CD8-positive, alpha-beta memory T cell (primary cell): ENCODE measurements around the gene DACT2. TPM values are rescaled to one million over a fixed set of nuclear protein-coding genes. Genes with fewer than 3 reads are reported as not detected.

Experiments
- CTCF ChIA-PET: fragments of 350-600 bp; sonication (Branson Sonifier 250); formaldehyde crosslinking; loops from one replicate; lab custom pipeline; 2021; ENCODE audit warnings: antibody characterized with exemption; lab: Charles Lee
- POLR2A ChIA-PET: fragments of 350-600 bp; sonication (Branson Sonifier 250); formaldehyde crosslinking; loops from one replicate; lab custom pipeline; 2021; ENCODE audit warnings: antibody characterized with exemption; lab: Charles Lee
- DNase-seq, 5 donors: peaks; one replicate each; pipeline versions ENCODE4 v3.0.0 to v3.0.0-alpha.2; 2020 to 2022; ENCODE audit warnings: mixed read lengths in 1 of 5
- H3K27ac ChIP-seq: one replicate; pipeline ENCODE4 v1.7.0; 2013; ENCODE audit warnings: low read depth, mild to moderate bottlenecking, low read length, moderate library complexity
- H3K27me3 ChIP-seq: 2 replicates; pipeline ENCODE4 v1.7.0; 2013; ENCODE audit warnings: low read length, mild to moderate bottlenecking; ENCODE audit not compliant: insufficient read depth, poor library complexity, severe bottlenecking
- H3K36me3 ChIP-seq: 2 replicates; pipeline ENCODE4 v1.7.0; 2013; ENCODE audit warnings: mild to moderate bottlenecking, low read length, moderate library complexity; ENCODE audit not compliant: insufficient read depth
- H3K4me1 ChIP-seq: 2 replicates; pipeline ENCODE4 v1.7.0; 2013; ENCODE audit warnings: mild to moderate bottlenecking, low read length, moderate library complexity; ENCODE audit not compliant: insufficient read depth
- H3K4me3 ChIP-seq: 2 replicates; pipeline ENCODE4 v1.7.0; 2013; ENCODE audit warnings: mild to moderate bottlenecking, low read length
- H3K9me3 ChIP-seq: 2 replicates; pipeline ENCODE4 v1.7.0; 2013; ENCODE audit warnings: mild to moderate bottlenecking, low read length
- H3K27ac Mint-ChIP-seq, 8 donors: one replicate each; pipeline ENCODE4 v1.8.0; 2020 to 2021; ENCODE audit warnings: mixed read lengths in 8 of 8, mild to moderate bottlenecking in 6 of 8, inconsistent platforms in 3 of 8, moderate library complexity in 3 of 8
- H3K27me3 Mint-ChIP-seq, 2 donors: one replicate each; pipeline ENCODE4 v1.8.0; 2020 to 2021; ENCODE audit warnings: mixed read lengths in 2 of 2, mild to moderate bottlenecking in 1 of 2, moderate library complexity in 1 of 2
- H3K36me3 Mint-ChIP-seq, 3 donors: one replicate each; pipeline ENCODE4 v1.8.0; 2020 to 2021; ENCODE audit warnings: mixed read lengths in 3 of 3, inconsistent platforms in 1 of 3, mild to moderate bottlenecking in 1 of 3
- H3K4me1 Mint-ChIP-seq, 3 donors: one replicate each; pipeline ENCODE4 v1.8.0; 2020 to 2021; ENCODE audit warnings: mixed read lengths in 3 of 3, inconsistent platforms in 1 of 3, mild to moderate bottlenecking in 1 of 3
- H3K4me3 Mint-ChIP-seq, 7 donors: one replicate each; pipeline ENCODE4 v1.8.0; 2020 to 2021; ENCODE audit warnings: mixed read lengths in 7 of 7, mild to moderate bottlenecking in 6 of 7, moderate library complexity in 4 of 7, inconsistent platforms in 2 of 7
- H3K9me3 Mint-ChIP-seq, 5 donors: one replicate each; pipeline ENCODE4 v1.8.0; 2020 to 2022; ENCODE audit warnings: mixed read lengths in 5 of 5, mild to moderate bottlenecking in 3 of 5, moderate library complexity in 2 of 5, inconsistent platforms in 1 of 5
- polyA plus RNA-seq: library from polyadenylated mRNA; unstranded; fragments of 300-500 nt; fragmentation: Illumina TruSeq; gene quantifications from one replicate; pipeline ENCODE4 v1.2.3, GENCODE V29; 2021
- total RNA-seq, 2 experiments: library from RNA; stranded (reverse); gene quantifications; one replicate each; pipeline ENCODE4 v1.2.3, GENCODE V29; 2021

The DACT2 gene
- total and polyA plus RNA-seq, 3 experiments from 2014 or later = not detected

DNA sequence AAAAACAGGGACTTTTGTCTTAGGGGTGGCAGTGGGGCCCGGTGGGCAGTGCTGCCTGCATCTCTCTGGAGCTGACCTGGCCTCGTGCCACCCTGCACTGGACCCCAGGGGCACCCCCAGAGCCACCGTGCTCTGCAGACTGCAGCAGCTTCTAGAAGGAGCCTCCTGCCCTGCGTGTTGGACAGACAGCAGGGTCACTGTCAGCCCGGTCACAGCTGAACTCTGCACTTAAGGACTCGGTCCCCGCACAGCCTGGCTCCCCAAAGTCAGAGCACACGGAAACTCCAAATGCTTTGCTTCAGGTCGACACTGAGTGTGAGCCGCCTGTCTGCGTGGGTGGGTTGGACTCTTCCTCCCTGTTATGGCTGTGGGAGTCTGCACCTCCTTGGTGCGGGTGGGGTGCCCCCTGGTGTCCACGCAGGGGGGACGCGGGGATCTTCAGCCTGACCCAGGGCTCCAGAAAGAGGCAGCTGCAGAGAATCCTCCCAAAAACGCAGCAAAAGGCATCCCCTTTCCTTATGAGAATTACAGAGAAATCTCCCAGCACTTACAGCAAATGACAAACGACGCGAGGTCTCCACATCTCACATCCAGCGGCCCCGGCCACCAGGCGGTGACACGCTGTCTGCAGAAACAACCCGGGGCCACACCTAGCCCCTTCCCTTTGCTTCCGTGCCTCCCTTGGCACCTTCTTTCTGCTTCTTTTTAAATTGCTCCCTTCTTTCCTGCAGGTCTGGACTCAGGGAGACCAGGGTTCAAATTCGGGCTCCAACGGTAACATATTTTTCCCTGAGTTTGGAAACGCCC, 36.3 kb upstream of the DACT2 start:
- Mint-ChIP-seq H3K9me3 (peaks cover 0 to 2% (median 0%) of the 10 kb centered on the region in 5 donors), H3K27ac (no peak overlapping the region), H3K4me3 (no peak overlapping the region), H3K4me1 (no peaks in the 10 kb centered on the region), H3K27me3 (peaks cover 0 to 2% of the 10 kb centered on the region in 2 donors), H3K36me3 (no peaks in the 10 kb centered on the region)
- DNase-seq = no peak
- Histone ChIP-seq H3K4me1 (no peaks in the 10 kb centered on the region), H3K4me3 (no peak overlapping the region), H3K27me3 (no peaks in the 10 kb centered on the region), H3K27ac (no peak overlapping the region), H3K36me3 (no peaks in the 10 kb centered on the region), H3K9me3 (no peaks in the 10 kb centered on the region)
- ChIA-PET CTCF (no interaction called here), POLR2A (no interaction called here)

DNA sequence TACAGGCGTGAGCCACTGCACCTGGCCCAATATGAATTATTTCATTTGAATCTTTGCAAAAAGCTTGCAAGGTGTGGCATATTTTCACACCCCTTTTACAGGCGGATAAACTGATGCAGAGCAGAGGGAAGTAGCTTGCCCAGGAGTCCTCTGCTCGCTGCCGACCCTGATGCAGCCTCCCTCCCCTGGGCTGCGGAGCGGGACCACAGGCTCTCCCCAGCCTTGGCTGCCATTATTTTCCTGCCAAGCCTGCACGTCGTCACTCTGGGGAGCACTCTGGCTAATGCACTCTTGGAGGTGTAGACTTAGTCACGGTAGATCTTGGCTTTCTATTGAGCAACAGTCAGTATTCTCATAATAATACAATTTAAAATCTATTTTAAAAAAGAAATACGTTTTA, 34.8 kb upstream of the DACT2 start:
- Histone ChIP-seq H3K9me3 (no peaks in the 10 kb centered on the region), H3K4me1 (no peaks in the 10 kb centered on the region), H3K4me3 (no peak overlapping the region), H3K27ac (no peak overlapping the region), H3K36me3 (no peaks in the 10 kb centered on the region), H3K27me3 (no peaks in the 10 kb centered on the region)
- ChIA-PET CTCF (no interaction called here), POLR2A (no interaction called here)
- Mint-ChIP-seq H3K27ac (no peak overlapping the region), H3K9me3 (peaks cover 0 to 4% (median 0%) of the 10 kb centered on the region in 5 donors), H3K4me1 (no peaks in the 10 kb centered on the region), H3K27me3 (peaks cover 4 to 10% of the 10 kb centered on the region in 2 donors), H3K36me3 (no peaks in the 10 kb centered on the region), H3K4me3 (no peak overlapping the region)
- DNase-seq = no peak

DNA sequence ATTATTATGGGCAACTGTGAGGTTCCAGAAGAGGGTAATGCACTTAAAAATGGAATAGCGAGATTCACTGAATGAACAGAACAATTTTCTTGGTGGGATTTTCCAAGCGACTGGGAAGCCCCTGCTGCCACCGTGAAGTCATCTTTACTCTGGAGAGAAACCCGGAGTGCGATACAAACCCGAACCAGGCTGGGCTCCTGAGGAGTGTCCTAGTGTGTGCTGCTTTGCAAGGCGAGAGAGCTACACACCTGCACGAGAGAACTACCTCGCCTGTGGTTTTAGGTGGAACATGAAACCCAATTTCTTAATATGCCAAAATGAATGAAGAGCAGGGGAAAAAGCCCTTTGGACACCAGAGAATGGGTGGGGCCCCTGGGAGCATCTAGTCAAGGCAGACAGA, 33.5 kb upstream of the DACT2 start:
- peaks cover 0 to 4% (median 0%) of the 10 kb centered on the region in 5 donors for H3K9me3 Mint-ChIP-seq
- no peak overlapping the region for H3K4me3 ChIP-seq
- POLR2A ChIA-PET = no interaction called here
- no peaks in the 10 kb centered on the region for H3K9me3 ChIP-seq
- DNase-seq = no peak
- H3K27me3 ChIP-seq = no peaks in the 10 kb centered on the region
- H3K27ac ChIP-seq = no peak overlapping the region
- H3K4me1 ChIP-seq = no peaks in the 10 kb centered on the region
- no peak overlapping the region for H3K27ac Mint-ChIP-seq
- CTCF ChIA-PET = no interaction called here
- no peaks in the 10 kb centered on the region for H3K36me3 Mint-ChIP-seq
- H3K4me3 Mint-ChIP-seq = no peak overlapping the region
- H3K4me1 Mint-ChIP-seq = no peaks in the 10 kb centered on the region
- peaks cover 2 to 13% of the 10 kb centered on the region in 2 donors for H3K27me3 Mint-ChIP-seq
- no peaks in the 10 kb centered on the region for H3K36me3 ChIP-seq

DNA sequence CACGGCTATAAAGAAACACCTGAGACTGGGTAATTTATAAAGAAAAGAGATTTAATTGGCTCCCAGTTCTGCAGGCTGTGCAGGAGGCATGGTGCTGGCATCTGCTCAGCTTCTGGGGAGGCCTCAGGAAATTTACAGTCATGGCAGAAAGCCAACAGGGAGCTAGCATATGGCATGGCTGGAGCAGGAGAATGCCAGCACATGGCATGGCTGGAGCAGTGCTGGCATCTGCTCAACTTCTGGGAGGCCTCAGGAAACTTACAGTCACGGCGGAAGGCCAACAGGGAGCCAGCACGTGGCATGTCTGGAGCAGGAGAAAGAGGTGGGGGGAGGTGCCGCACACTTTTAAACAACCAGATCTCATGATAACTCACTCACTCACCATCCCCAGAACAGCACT, 32.5 kb upstream of the DACT2 start:
- H3K4me3 ChIP-seq = no peak overlapping the region
- H3K36me3 ChIP-seq = no peaks in the 10 kb centered on the region
- no peaks in the 10 kb centered on the region for H3K4me1 Mint-ChIP-seq
- DNase-seq = no peak
- H3K27ac ChIP-seq = no peak overlapping the region
- H3K36me3 Mint-ChIP-seq = no peaks in the 10 kb centered on the region
- ChIA-PET POLR2A (no interaction called here), CTCF (no interaction called here)
- no peaks in the 10 kb centered on the region for H3K27me3 ChIP-seq
- H3K9me3 Mint-ChIP-seq = peaks cover 0 to 4% (median 0%) of the 10 kb centered on the region in 5 donors
- H3K4me1 ChIP-seq = no peaks in the 10 kb centered on the region
- H3K27ac Mint-ChIP-seq = no peak overlapping the region
- peaks cover 2 to 19% of the 10 kb centered on the region in 2 donors for H3K27me3 Mint-ChIP-seq
- H3K4me3 Mint-ChIP-seq = no peak overlapping the region
- H3K9me3 ChIP-seq = no peaks in the 10 kb centered on the region

DNA sequence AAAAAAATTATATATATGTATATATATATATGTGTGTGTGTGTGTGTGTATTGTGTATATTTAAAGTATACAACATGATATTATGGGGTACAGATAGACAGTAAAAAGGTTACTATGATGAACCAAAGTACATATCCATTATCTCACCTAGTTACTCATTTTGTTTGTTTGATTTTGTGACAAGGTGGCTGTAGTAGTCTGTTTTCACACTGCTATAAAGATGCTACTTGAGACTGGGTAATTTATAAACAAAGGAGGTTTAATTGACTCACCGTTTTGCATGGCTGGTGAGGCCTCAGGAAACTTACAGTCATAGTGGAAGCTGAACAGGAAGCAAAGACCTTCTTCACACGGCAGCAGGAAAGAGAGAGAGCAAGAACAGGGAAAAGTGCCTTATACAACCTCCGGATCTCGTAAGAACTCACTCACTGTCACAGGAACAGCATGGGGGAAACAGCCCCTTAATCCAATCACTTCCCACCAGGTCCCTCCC, 30.2 kb upstream of the DACT2 start:
- no peak overlapping the region for H3K27ac Mint-ChIP-seq
- no peaks in the 10 kb centered on the region for H3K4me1 ChIP-seq
- no peak for DNase-seq
- ChIA-PET POLR2A (no interaction called here), CTCF (no interaction called here)
- H3K4me3 Mint-ChIP-seq = no peak overlapping the region
- H3K36me3 Mint-ChIP-seq = no peaks in the 10 kb centered on the region
- no peak overlapping the region for H3K4me3 ChIP-seq
- peaks cover 8 to 34% of the 10 kb centered on the region in 2 donors for H3K27me3 Mint-ChIP-seq
- H3K27ac ChIP-seq = no peak overlapping the region
- no peaks in the 10 kb centered on the region for H3K9me3 ChIP-seq
- no peaks in the 10 kb centered on the region for H3K36me3 ChIP-seq
- no peaks in the 10 kb centered on the region for H3K4me1 Mint-ChIP-seq
- H3K27me3 ChIP-seq = no peaks in the 10 kb centered on the region
- H3K9me3 Mint-ChIP-seq = peaks cover 0 to 4% (median 0%) of the 10 kb centered on the region in 5 donors

DNA sequence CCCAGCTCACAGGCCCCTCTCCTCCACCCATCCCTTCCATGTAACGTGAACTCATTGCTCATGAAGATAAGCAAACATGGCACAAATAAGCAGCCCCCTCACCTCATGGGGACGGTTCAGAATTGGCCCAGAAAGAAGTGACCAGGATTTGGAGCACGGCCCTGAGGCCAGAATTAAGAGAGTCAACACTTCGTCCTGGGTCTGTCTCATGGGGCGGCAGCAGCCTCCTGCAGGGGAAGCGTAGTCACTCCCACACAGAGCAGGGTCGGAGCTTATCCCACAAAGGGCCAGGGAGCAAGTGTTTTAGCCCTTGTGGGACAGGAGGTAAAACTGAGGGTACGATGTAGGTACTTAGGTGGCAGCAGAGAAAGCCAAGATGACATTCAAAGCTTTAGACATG, 28.6 kb upstream of the DACT2 start:
- Mint-ChIP-seq H3K9me3 (peaks cover 0 to 4% (median 0%) of the 10 kb centered on the region in 5 donors), H3K27me3 (peaks cover 10 to 45% of the 10 kb centered on the region in 2 donors), H3K4me3 (no peak overlapping the region), H3K36me3 (no peaks in the 10 kb centered on the region), H3K27ac (no peak overlapping the region), H3K4me1 (no peaks in the 10 kb centered on the region)
- no peak overlapping the region for H3K4me3 ChIP-seq
- H3K27ac ChIP-seq = no peak overlapping the region
- no peaks in the 10 kb centered on the region for H3K9me3 ChIP-seq
- ChIA-PET POLR2A (no interaction called here), CTCF (no interaction called here)
- no peaks in the 10 kb centered on the region for H3K27me3 ChIP-seq
- H3K4me1 ChIP-seq = no peaks in the 10 kb centered on the region
- no peak for DNase-seq
- H3K36me3 ChIP-seq = no peaks in the 10 kb centered on the region

DNA sequence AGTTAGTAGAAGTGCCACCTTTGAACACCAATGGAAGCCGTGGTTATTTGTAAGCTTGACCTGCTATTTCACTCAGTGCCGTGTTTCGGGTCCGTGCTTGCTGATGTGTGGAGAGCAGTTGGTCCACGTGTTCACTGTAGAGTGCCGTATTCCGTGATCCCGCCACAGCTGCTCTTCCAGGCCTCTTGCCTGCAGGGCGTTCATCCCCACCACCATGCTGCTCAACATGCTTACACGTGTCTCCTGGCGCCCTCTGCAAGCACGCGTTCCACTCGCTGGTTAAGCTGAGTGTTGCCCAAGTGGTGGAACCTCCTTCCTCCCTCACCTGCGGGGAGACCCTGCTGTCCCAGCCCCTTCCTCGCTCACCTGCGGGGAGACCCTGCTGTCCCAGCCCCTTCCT, 28.0 kb upstream of the DACT2 start:
- Mint-ChIP-seq H3K27me3 (peaks cover 10 to 45% of the 10 kb centered on the region in 2 donors), H3K4me3 (no peak overlapping the region), H3K9me3 (peaks cover 0 to 4% (median 2%) of the 10 kb centered on the region in 5 donors), H3K27ac (no peak overlapping the region), H3K36me3 (no peaks in the 10 kb centered on the region), H3K4me1 (no peaks in the 10 kb centered on the region)
- no peaks in the 10 kb centered on the region for H3K4me1 ChIP-seq
- ChIA-PET CTCF (no interaction called here), POLR2A (no interaction called here)
- H3K27me3 ChIP-seq = no peaks in the 10 kb centered on the region
- H3K9me3 ChIP-seq = no peaks in the 10 kb centered on the region
- no peak overlapping the region for H3K27ac ChIP-seq
- H3K4me3 ChIP-seq = no peak overlapping the region
- no peak for DNase-seq
- no peaks in the 10 kb centered on the region for H3K36me3 ChIP-seq

DNA sequence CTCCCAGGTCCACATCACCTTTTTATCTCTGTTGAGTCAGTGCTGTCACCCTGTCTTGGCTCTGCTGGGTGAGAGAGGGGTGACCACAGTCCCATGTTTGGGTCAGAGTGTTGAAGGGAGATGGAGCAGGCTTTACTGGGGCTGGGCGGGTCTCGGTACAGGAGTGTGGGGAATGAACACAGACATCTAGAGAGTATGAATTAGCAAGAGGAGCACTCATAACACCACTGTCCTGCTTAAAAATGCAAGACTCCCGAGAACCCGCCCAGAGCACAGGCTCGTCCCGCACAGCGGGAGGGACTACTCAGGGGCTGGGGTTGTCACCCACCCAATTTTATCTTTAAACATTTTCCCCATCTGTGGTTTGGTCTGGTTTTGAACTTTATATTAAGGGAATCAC, 27.5 kb upstream of the DACT2 start:
- H3K36me3 Mint-ChIP-seq = no peaks in the 10 kb centered on the region
- Histone ChIP-seq H3K9me3 (no peaks in the 10 kb centered on the region), H3K27me3 (no peaks in the 10 kb centered on the region), H3K4me1 (no peaks in the 10 kb centered on the region), H3K27ac (no peak overlapping the region), H3K36me3 (no peaks in the 10 kb centered on the region), H3K4me3 (no peak overlapping the region)
- peaks cover 0 to 4% (median 2%) of the 10 kb centered on the region in 5 donors for H3K9me3 Mint-ChIP-seq
- H3K4me3 Mint-ChIP-seq = no peak overlapping the region
- peaks cover 10 to 45% of the 10 kb centered on the region in 2 donors for H3K27me3 Mint-ChIP-seq
- DNase-seq = no peak
- ChIA-PET CTCF (no interaction called here), POLR2A (no interaction called here)
- H3K27ac Mint-ChIP-seq = no peak overlapping the region
- H3K4me1 Mint-ChIP-seq = no peaks in the 10 kb centered on the region
